Measurements from ENCODE around the gene DNAJB6.

DNA sequence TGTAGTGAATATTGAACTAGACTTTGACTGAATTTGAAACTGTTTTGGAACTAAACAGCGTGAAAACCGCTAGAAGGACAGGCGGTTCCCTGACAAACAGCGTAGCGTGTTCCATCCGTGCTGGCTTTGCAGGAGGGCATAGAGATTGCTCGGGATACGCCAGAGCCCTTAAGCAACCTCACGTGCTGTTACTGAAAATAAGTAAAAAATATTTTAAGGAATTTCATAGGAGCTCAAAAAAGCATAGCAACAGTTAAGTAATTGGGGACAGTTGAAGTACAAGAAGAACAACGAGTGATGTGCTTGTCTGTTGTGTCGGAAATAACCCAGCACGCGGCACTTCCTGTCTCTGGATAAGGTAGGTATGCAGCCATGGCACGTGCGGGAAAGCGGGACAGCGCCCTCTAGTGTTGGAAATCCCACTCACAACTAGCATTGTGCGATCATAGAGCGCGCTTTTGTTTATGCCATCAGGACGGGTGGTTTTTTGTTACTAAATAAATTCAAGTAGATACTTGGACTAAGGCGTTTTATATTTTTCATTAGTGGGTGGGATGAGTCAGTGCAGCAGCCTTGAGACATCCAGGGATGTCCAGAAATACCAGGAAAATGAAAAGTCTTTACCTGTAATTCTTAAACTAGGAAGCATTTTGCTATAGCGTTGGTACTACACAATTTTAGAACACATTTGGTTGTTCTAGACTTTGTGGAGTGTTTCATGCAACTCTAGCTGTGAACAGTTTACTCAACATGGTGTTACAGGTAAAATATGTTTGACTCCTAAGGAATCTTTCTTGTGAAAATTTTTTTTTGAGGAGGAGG, 50.4 kb downstream of the DNAJB6 start:
- TF ChIP-seq, protein P1, sequence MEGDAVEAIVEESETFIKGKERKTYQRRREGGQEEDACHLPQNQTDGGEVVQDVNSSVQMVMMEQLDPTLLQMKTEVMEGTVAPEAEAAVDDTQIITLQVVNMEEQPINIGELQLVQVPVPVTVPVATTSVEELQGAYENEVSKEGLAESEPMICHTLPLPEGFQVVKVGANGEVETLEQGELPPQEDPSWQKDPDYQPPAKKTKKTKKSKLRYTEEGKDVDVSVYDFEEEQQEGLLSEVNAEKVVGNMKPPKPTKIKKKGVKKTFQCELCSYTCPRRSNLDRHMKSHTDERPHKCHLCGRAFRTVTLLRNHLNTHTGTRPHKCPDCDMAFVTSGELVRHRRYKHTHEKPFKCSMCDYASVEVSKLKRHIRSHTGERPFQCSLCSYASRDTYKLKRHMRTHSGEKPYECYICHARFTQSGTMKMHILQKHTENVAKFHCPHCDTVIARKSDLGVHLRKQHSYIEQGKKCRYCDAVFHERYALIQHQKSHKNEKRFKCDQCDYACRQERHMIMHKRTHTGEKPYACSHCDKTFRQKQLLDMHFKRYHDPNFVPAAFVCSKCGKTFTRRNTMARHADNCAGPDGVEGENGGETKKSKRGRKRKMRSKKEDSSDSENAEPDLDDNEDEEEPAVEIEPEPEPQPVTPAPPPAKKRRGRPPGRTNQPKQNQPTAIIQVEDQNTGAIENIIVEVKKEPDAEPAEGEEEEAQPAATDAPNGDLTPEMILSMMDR (IDR thresholded peaks at IDR 0.05; ENCODE audit: borderline replicate concordance, extremely low read depth, low read length, poor library complexity, severe bottlenecking), result peak; percentile 98
- TF ChIP-seq EZH2 (IDR thresholded peaks at IDR 0.05; ENCODE audit: borderline replicate concordance, low read depth, low read length, severe bottlenecking), result no peak
